ENCODE results near the gene TTC39C. TPM values are rescaled to one million over a fixed set of nuclear protein-coding genes. Genes with fewer than 3 reads are reported as not detected.

TTC39C gene
- total and polyA plus RNA-seq, 10 donors: 15.4 to 52.3 (median 29.3) TPM

GRCh38 chr18:24003903-24004640 lies 10.5 kb upstream of the TTC39C start:
- Histone ChIP-seq H3K27ac (peak overlapping the region in 3 of 8 donors; percentile 14 to 80 (median 37)), H3K4me1 (peaks cover 0 to 49% (median 23%) of the 10 kb centered on the region in 6 donors), H3K27me3 (replicated peaks in 1 of 7) (no peaks in the 10 kb centered on the region), H3K36me3 (no peaks in the 10 kb centered on the region), H3K4me3 (no peak overlapping the region), H3K9me3 (no peaks in the 10 kb centered on the region)
- no peak for DNase-seq
- WGBS, 5 donors: 77 to 90% (median 85%) methylated on average over 2 of the region's 2 CpGs
- intact Hi-C loops (cut with DNase I; ENCODE audit: low total_unique reads): no loop called here
- no peak for TF ChIP-seq CTCF (IDR thresholded peaks at IDR 0.05 in 8 of 11, conservative IDR thresholded peaks at IDR 0.05 in 3 of 11)
- TF ChIP-seq POLR2AphosphoS5 (IDR thresholded peaks at IDR 0.05): no peak
- TF ChIP-seq POLR2A (IDR thresholded peaks at IDR 0.05): no peak

GRCh38 chr18:24006712-24007313 lies 7.7 kb upstream of the TTC39C start:
- Histone ChIP-seq H3K27ac (no peak overlapping the region), H3K36me3 (no peaks in the 10 kb centered on the region), H3K4me3 (no peak overlapping the region), H3K27me3 (replicated peaks in 1 of 7) (no peaks in the 10 kb centered on the region), H3K4me1 (peaks cover 18 to 76% (median 50%) of the 10 kb centered on the region in 6 donors), H3K9me3 (no peaks in the 10 kb centered on the region)
- DNase-seq: no peak
- intact Hi-C loops (cut with DNase I; ENCODE audit: low total_unique reads): no loop called here
- 88 to 96% (median 91%) methylated on average over 5 of the region's 5 CpGs for WGBS, 5 donors
- TF ChIP-seq POLR2AphosphoS5 (IDR thresholded peaks at IDR 0.05) (no peak), POLR2A (IDR thresholded peaks at IDR 0.05) (no peak), CTCF (IDR thresholded peaks at IDR 0.05 in 8 of 11, conservative IDR thresholded peaks at IDR 0.05 in 3 of 11) (no peak)

GRCh38 chr18:24009246-24009645 lies 5.3 kb upstream of the TTC39C start:
- 43 to 86% (median 78%) methylated on average over 1 of the region's 1 CpG for WGBS, 5 donors
- Histone ChIP-seq H3K4me1 (peaks cover 31 to 76% (median 54%) of the 10 kb centered on the region in 6 donors), H3K4me3 (no peak overlapping the region), H3K27ac (peak overlapping the region in 7 of 8 donors; percentile 26 to 84 (median 76)), H3K36me3 (no peaks in the 10 kb centered on the region), H3K9me3 (no peaks in the 10 kb centered on the region), H3K27me3 (replicated peaks in 1 of 7) (no peaks in the 10 kb centered on the region)
- intact Hi-C loops (cut with DNase I; ENCODE audit: low total_unique reads): no loop called here
- DNase-seq: no peak
- TF ChIP-seq POLR2A (IDR thresholded peaks at IDR 0.05): no peak
- no peak for TF ChIP-seq CTCF (IDR thresholded peaks at IDR 0.05 in 8 of 11, conservative IDR thresholded peaks at IDR 0.05 in 3 of 11)
- no peak for TF ChIP-seq POLR2AphosphoS5 (IDR thresholded peaks at IDR 0.05)

GRCh38 chr18:24009651-24010333 lies 4.8 kb upstream of the TTC39C start:
- intact Hi-C loops (cut with DNase I; ENCODE audit: low total_unique reads): loop anchor here (10.0 kb wide), 1 partner anchor 105 kb away; no protein-coding TSS in a partner anchor

More at GRCh38 chr18:24009651-24010333, 4.8 kb upstream of the TTC39C start:
- 53 to 63% (median 55%) methylated on average over 7 of the region's 7 CpGs for WGBS, 5 donors
- no peaks in the 10 kb centered on the region for H3K9me3 ChIP-seq
- no peak for DNase-seq
- H3K27me3 ChIP-seq (replicated peaks in 1 of 7): no peaks in the 10 kb centered on the region
- TF ChIP-seq POLR2A (IDR thresholded peaks at IDR 0.05) (no peak), CTCF (IDR thresholded peaks at IDR 0.05 in 8 of 11, conservative IDR thresholded peaks at IDR 0.05 in 3 of 11) (peak in 2 of 11 experiments; percentile 15 to 18), POLR2AphosphoS5 (IDR thresholded peaks at IDR 0.05) (peak in 2 of 3 donors; percentile 11 to 43)
- H3K27ac ChIP-seq: peak overlapping the region; percentile 19 to 84 (median 76)
- no peaks in the 10 kb centered on the region for H3K36me3 ChIP-seq
- H3K4me3 ChIP-seq: no peak overlapping the region
- H3K4me1 ChIP-seq: peaks cover 31 to 71% (median 50%) of the 10 kb centered on the region in 6 donors
